ENCODE data around the gene IGLL5. TPM values are rescaled to one million over a fixed set of nuclear protein-coding genes. Genes with fewer than 3 reads are reported as not detected.
A peak's percentile ranks its signal among the peaks of the same experiment; 100 is the strongest.

Gene IGLL5
- total RNA-seq, 1 donor from 2014 or later: not detected

DNA sequence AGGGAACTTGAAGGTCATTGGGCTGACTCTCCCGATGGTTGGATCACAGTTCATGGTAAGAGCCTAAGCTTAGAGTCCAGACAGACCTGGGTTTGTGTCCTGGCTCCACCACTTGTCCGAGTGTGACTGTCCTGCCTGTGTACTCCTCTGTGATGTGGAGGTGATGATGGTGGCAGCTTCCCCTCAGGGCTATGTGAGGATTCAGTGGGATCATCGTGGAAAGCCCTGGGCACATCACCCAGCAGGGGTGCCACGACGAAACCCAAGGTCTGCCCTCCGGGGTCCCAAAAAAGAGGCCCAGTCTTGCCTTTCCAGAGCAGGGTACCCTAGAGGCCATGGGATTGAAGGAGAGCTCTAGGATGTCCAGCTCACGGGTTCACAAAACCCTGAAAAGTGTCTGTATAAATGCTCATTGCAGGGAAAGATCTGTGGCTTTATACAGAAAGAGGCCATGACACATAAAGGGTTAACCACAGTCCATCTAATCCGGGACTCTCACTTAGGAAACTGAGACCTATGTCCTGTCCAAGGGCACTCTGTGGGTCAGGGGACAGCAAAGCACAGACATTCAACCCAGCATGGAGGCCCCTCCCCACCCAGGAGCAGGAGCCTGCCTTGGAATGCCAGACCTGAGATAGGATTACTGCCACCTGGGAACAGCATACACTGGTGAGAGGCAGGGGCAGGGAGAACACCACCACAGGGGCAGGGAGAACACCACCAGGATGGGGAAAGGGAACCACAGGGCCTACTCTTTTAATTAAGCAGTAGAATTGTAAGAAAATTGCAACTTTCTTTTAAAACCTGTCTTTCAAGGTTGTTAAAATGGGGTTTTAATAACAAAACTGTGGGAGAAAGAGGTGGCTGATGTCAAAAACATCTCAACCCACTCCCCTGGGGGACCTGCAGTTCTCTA lies 51.3 kb downstream of the IGLL5 start:
- DNase-seq: no peak

DNA sequence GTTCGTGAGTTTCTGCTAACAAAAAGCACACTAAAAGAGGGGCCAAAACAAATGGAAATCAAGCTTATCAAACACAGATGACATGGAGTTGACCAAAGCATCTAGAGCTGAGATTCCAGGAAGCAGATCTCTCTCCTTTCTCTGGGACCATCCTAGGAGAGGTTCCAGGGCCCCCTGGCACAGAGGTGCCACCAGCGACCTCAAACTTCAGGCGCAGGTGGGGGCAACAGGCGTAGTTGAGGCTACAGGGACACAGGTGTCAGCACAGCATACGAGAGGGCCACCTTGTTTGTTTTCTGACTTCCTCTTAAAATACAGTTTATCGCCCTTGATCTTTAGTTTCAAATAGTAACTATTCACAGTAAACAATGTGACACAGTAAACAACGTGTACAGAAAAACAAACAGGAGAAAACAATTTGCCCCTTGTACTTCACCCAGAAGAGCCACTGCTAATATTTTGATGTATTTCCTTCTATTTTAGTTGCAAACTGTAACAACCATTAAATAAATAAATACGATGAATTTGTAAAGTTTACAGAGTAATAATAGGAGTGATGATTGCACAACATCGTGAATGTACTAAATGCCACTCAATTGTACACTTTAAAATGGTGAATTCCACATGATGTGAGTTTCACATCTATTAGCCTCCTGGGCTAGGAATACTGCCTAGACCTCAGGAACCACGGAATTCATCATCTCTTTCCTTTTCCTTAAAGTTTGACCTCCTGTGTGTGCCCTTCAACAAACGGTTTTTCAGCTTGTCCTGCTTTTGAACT lies 52.2 kb downstream of the IGLL5 start:
- DNase-seq: no peak

DNA sequence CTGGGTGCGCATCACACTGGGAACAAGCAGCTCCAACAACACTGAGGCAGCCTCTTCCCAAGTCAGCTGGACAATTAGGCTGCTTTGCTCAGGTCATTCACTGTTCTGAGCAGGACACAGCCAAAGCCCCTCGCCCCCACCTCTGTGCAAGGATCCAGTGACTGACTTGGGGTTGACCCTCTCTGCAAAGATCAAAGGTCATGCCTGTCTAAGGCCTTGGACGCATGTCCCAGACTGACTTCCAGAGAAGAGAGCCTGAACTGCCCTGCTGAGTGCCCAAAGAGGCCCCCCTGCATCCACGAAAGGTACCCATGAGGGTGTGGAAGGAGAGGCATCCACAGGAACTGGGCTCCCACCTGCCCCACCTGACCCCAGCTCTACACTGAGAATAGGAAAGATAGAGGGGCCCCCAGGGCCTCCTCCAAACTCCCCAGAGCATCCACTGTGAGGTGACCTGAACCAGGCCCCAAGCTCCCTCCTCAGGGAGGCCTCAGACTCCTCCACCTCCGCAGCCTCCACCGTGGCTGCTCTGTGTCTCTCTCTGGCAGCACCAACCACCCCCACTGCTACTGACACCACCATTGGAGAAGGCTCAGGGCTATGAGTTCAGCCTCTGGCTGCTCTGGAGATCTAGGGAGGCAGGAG lies 53.5 kb downstream of the IGLL5 start:
- DNase-seq: no peak

DNA sequence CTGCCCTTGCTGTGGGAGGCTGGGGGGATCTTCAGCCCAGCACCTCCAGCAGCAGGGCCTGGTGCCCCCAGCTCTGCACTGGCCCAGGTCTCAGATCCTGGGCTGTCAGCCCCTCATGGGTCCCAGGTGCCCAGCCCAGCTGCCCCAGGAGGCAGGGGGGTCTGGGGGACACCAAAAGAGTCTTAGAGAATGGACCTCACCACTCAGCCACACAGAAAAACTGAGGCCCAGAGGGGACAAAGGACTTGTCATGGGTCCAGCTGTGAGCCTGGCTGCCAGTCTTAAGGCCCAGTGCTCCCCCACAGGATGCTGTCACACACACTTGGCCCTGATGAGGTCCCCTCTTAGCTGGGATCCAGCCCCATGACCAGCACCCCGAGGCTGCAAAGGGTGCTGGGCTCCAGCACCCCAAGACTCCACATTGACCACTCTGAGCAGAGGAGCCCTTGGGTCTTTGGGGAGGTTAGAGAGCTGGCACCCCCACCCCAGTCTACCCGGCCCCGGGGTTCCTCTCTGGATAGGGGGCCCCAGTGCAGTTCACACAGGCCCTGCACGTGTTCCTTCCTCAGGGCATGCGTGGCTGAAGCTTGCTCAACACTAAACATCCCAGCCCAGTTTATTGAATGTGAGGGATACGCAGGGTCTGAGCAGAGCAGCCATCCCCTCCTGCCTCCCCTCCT lies 54.4 kb downstream of the IGLL5 start:
- DNase-seq: no peak

DNA sequence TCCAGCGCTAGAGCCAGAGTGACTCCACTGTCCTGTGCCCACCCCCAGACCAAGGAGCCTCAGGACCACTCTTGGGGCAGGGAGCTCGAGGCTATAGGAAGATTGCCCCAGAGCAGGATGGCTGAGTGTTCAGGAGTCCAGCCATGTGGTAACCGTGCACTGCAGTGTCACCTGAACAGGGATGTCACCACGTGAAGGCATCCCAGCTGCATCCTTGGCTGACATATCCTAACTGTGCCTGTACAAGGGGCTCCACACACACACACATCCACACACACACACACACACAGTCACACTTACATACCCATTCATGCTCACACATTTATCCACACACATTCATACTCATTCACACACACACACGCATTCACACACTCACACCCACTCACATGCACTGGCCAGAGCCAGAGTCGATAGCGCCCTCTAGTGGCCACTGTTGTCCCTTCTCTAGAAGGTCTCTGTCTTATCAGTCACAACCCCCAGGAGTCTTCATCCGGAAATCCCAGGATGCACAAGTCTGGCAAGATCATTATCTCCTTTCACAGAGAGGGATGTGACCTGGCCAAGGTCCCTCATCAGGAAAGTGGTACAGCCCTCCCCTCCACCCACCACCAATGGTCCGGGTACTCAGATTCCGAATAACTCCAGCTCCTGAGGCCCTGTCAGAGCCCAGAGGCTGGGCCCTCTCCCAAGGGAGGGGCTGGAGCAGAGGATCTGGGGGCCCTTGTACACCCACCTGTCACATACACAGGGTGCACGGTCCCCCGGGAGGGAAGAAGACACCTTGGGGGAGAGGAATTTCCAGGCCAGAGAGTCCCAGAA lies 55.1 kb downstream of the IGLL5 start:
- DNase-seq: peak; percentile 17

DNA sequence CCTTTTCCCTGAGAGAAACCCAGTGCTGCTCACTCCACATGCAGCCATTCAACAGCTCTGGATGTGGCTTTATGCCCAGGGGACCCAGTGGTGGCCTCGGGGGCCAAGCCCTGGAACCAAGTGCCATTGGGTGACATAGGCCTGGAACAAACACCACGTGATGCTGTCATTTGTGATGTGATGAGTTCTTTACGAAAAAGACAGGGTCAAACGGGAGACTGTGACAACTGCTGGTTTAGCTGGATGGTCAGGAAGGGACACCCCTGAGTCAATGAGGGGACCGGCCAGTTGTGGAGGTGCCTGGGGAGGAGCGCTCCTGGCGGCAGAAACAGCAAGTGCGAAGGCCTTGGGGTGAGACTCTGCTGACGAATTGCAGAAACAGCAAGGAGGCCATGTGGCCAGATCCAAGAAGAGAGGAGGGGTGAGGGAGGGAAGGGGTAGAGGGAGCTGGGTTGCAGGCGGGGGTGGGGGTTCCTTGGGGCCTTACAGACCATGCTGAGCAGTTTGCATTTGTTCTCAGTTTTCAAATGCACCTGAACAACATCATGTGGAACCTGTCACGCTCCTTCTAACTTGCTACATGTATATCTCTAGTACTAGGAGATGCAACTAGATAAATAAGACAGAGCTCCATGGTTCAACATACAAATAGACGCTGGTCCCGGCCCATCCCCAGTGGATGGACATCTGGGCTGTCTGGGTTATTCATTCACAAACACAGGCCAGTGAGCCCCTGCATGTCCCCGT lies 56.1 kb downstream of the IGLL5 start:
- DNase-seq: no peak

DNA sequence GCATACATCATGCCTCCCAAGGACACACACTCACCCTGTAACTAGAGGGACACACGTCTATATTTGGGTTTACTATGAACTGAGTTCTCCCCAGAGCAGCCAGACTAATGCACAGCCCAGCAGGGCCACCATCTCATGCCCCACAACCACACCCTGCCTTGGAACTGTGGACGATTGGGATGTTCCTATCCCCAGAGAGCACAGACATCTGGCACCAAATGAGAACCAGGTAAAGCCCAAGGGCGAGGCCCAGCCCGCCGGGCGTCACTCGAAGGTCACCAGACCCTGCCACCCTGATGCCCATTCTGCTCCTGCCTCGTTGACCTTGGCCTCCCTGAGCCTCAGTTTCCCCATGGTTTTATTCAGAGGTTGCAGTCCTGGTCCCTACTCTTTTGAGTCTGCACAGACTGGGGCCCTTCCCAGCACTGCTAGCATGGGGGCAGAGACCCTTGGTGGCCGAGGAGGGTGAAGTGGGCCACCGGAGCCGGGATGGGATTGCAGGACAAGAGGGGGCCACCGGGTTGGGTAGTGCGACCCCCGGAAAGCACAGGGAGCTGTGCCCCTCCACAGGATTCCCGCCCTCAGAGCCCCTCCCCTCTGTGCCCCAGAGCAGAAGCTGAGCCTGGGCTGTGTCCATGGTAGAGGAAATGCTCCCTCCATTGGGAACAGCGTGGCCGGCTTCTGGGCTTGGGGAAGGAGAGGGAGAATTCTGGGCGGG lies 56.8 kb downstream of the IGLL5 start:
- DNase-seq: no peak

DNA sequence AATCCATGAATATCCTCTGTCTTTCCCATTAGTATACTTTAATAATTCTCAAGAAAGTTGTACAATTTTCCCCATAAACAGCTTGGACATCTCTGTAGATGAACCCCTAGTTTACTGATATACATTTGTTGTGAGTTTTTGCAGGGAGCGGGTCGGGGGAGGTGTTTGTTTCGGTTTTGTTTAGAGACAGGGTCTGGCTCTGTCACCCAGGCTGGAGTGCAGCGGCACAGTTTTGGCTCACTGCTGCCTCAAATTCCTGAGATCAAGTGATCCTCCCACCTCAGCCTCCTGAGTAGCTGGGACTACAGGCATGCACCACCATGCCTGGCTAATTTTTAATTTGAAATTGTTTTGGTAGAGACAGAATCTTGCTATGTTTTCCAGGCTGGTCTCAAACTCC lies 57.6 kb downstream of the IGLL5 start:
- DNase-seq: no peak

Small RNA genes lying within 50 kb of the gene (small RNA-seq; reads per million reads assigned to genes)
- not detected for gene IGLC4
- not detected for gene IGLC5
- not detected for gene IGLJ1
- not detected for gene IGLJ2
- not detected for gene IGLJ3
- not detected for gene IGLJ4
- not detected for gene IGLJ5
- gene IGLJ6: not detected
- gene IGLJ7: not detected
- gene IGLV2-5: not detected
- not detected for gene IGLV3-2
- not detected for gene IGLV3-4
- gene IGLV3-6: not detected
- gene IGLV3-7: not detected
- not detected for gene MIR5571

Other genes with a start within 250 kb of the IGLL5 start
- not detected for gene GGTLC2, start 243.2 kb upstream of the IGLL5 start, total RNA-seq
- gene GNAZ, start 182.7 kb downstream of the IGLL5 start, total RNA-seq: 192 TPM

Data from occipital lobe (tissue), 3 donors.